Skin of body (tissue), 2 donors: Measurements from ENCODE around the gene YIF1A. TPM values are rescaled to one million over a fixed set of nuclear protein-coding genes. Genes with fewer than 3 reads are reported as not detected.
"Not testable (repeated sequence)": the region's sequence is repeated elsewhere in the genome, so short reads cannot be mapped to it uniquely, and the experiment has no call there.

Source experiments
- DNase-seq: peaks from one replicate; lab custom pipeline; 2025; lab: John Stamatoyannopoulos, UW
- total RNA-seq: library from RNA; depleted of rRNA; stranded (reverse); fragments of >200 nt; gene quantifications from one replicate; pipeline ENCODE4 v1.2.3, GENCODE V29; 2014

The YIF1A gene
- total RNA-seq, 1 donor from 2014 or later, result 49.7 TPM

- DNase-seq, result peak; percentile 88
Observed at GRCh38 chr11:66311965-66312548, 23.1 kb upstream of the YIF1A start.

- DNase-seq, result no peak
Observed at GRCh38 chr11:66311470-66311964, 22.6 kb upstream of the YIF1A start.

GRCh38 chr11:66310803-66311440 lies 22.0 kb upstream of the YIF1A start:
- DNase-seq, result not testable (repeated sequence)

- DNase-seq, result no peak
Observed at GRCh38 chr11:66310324-66310723, 21.4 kb upstream of the YIF1A start.

- DNase-seq, result no peak
Observed at GRCh38 chr11:66309475-66309874, 20.5 kb upstream of the YIF1A start.

- no peak for DNase-seq
Observed at GRCh38 chr11:66302656-66303055, 13.7 kb upstream of the YIF1A start.

- DNase-seq, result no peak
Observed at GRCh38 chr11:66299186-66299585, 10.2 kb upstream of the YIF1A start.

GRCh38 chr11:66297610-66298009 lies 8.7 kb upstream of the YIF1A start:
- DNase-seq, result no peak

GRCh38 chr11:66294626-66295620 lies 6.0 kb upstream of the YIF1A start:
- DNase-seq, result no peak

GRCh38 chr11:66293777-66294625 lies 5.1 kb upstream of the YIF1A start:
- DNase-seq, result no peak

- no peak for DNase-seq
Observed at GRCh38 chr11:66293352-66293751, 4.4 kb upstream of the YIF1A start.

- no peak for DNase-seq
Observed at GRCh38 chr11:66292543-66293332, 3.8 kb upstream of the YIF1A start.

GRCh38 chr11:66291706-66292542 lies 3.0 kb upstream of the YIF1A start, which contains the start of gene TMEM151A:
Gene TMEM151A (plus strand): TSS chr11:66291894. CDS start chr11:66292014, 120 bp downstream.
- no peak for DNase-seq

GRCh38 chr11:66291303-66291705 lies 2.4 kb upstream of the YIF1A start:
- DNase-seq, result no peak

GRCh38 chr11:66290330-66290621 lies 1.3 kb upstream of the YIF1A start:
- DNase-seq, result no peak

GRCh38 chr11:66289548-66290329 lies 796 bp upstream of the YIF1A start:
- DNase-seq, result peak; percentile 84

- no peak for DNase-seq
Observed at GRCh38 chr11:66287889-66288670, 863 bp downstream of the YIF1A start.
